K562 (cell line): ENCODE measurements around the gene PEX7. TPM values are rescaled to one million over a fixed set of nuclear protein-coding genes. Genes with fewer than 3 reads are reported as not detected.

Experiments
- ATAC-seq: fragments of 200-7000 bp; cut with Tn5 transposase; 3 replicates; pipeline ENCODE4 v1.9.1; 2020; ENCODE audit warnings: moderate library complexity
- BruUV-seq: library from RNA; stranded (reverse); fragments of 400-500 nt; replicated peaks from 2 replicates; lab custom pipeline; 2021; lab: Mats Ljungman, UMichigan
- CTCF ChIA-PET: fragments of 300-600 bp; formaldehyde crosslinking; extraction: SDS; loops from one replicate; lab custom pipeline; 2021; ENCODE audit warnings: low intra/inter-chr PET ratio; lab: Yijun Ruan, JAX
- POLR2A ChIA-PET: fragments of 300-600, 350-650 bp; sonication (Branson Sonifier 250); formaldehyde crosslinking; extraction: SDS; loops from one replicate; lab custom pipeline; 2021; ENCODE audit warnings: antibody characterized with exemption, inconsistent platforms; lab: Yijun Ruan, JAX
- DNase-seq, 4 experiments: peaks; one replicate each; pipeline versions ENCODE4 v3.0.0 to v3.0.0-alpha.2; 2011 to 2018; ENCODE audit warnings: low spot score in 3 of 4, mixed read lengths in 3 of 4; ENCODE audit errors: extremely low read depth in 1 of 4
- FAIRE-seq: peaks from 2 replicates; lab custom pipeline; 2011; peaks lifted over from hg19 to GRCh38; lab: Jason Lieb, UNC
- H2AFZ ChIP-seq: 2 replicates; pipeline ENCODE4 v1.6.0; 2011; ENCODE audit warnings: low read depth, low read length, control low read depth, inconsistent platforms
- H3K27ac ChIP-seq: fragments of 200-600 bp; 3 replicates; pipeline ENCODE4 v1.8.0; 2011; ENCODE audit warnings: low read depth, mild to moderate bottlenecking, control low read depth, inconsistent platforms, low read length, moderate library complexity, mixed read lengths; ENCODE audit errors: extremely low read depth
- H3K27me3 ChIP-seq, 2 experiments: fragments of 300-600 bp in 1 of 2; 2 replicates in 1 of 2; 3 replicates in 1 of 2; pipeline versions ENCODE4 v1.6.0 to v1.8.0; 2011; ENCODE audit warnings: inconsistent platforms in 2 of 2, low read length in 2 of 2, mild to moderate bottlenecking in 1 of 2, mixed read lengths in 1 of 2, moderate library complexity in 1 of 2; ENCODE audit not compliant: control insufficient read depth in 2 of 2, insufficient read depth in 2 of 2
- H3K36me3 ChIP-seq: fragments of 300-600 bp; 3 replicates; pipeline ENCODE4 v1.8.0; 2011; ENCODE audit warnings: mild to moderate bottlenecking, low read length, inconsistent platforms; ENCODE audit not compliant: control insufficient read depth, insufficient read depth
- H3K4me1 ChIP-seq, 2 experiments: fragments of 200-600 bp in 1 of 2; replicated peaks in 1 of 2; 2 replicates in 1 of 2; 3 replicates in 1 of 2; pipeline versions ENCODE4 v1.5.1 to v1.8.0; 2011; ENCODE audit warnings: inconsistent platforms in 2 of 2, low read length in 2 of 2, mild to moderate bottlenecking in 1 of 2, mixed read lengths in 1 of 2, moderate library complexity in 1 of 2; ENCODE audit not compliant: control insufficient read depth in 2 of 2, insufficient read depth in 2 of 2
- H3K4me2 ChIP-seq: 2 replicates; pipeline ENCODE4 v1.6.1; 2011; ENCODE audit warnings: low read length, control low read depth, inconsistent platforms, mixed read lengths; ENCODE audit not compliant: insufficient read depth
- H3K4me3 ChIP-seq: fragments of 200-600 bp; sonication (generic), shearing (Covaris generic); 2 replicates; pipeline ENCODE4 v1.5.1; 2016; ENCODE audit warnings: control low read depth, inconsistent platforms
- H3K79me2 ChIP-seq: fragments of 200-600 bp; 3 replicates; pipeline ENCODE4 v1.8.0; 2011; ENCODE audit warnings: low read length, inconsistent platforms; ENCODE audit not compliant: control insufficient read depth, insufficient read depth
- H3K9ac ChIP-seq, 2 experiments: 2 replicates each; pipeline versions ENCODE4 v1.6.0 to v1.6.1; 2011; ENCODE audit warnings: low read depth in 2 of 2, low read length in 2 of 2, control low read depth in 1 of 2, inconsistent platforms in 1 of 2, mild to moderate bottlenecking in 1 of 2, mixed read lengths in 1 of 2; ENCODE audit not compliant: insufficient read depth in 1 of 2
- H3K9me1 ChIP-seq: one replicate; pipeline ENCODE4 v1.6.0; 2011; ENCODE audit warnings: inconsistent platforms, mild to moderate bottlenecking, low read length, moderate library complexity; ENCODE audit not compliant: control insufficient read depth, insufficient read depth
- H3K9me3 ChIP-seq: replicated peaks from 2 replicates; pipeline ENCODE4 v1.5.1; 2011; ENCODE audit warnings: low read depth, low read length, inconsistent platforms; ENCODE audit not compliant: control insufficient read depth, insufficient read depth
- H4K20me1 ChIP-seq: replicated peaks from 2 replicates; pipeline ENCODE4 v1.6.1; 2011; ENCODE audit warnings: low read length, inconsistent platforms, mixed read lengths; ENCODE audit not compliant: control insufficient read depth, insufficient read depth
- ZBTB40 ChIP-seq, 2 experiments: fragments of 450-650 bp in 1 of 2; sonication (generic) in 1 of 2; formaldehyde crosslinking in 1 of 2; IDR thresholded peaks; 2 replicates each; pipeline versions ENCODE4 v1.7.1 to v1.9.0; 2016 to 2022; ENCODE audit warnings: inconsistent platforms in 1 of 2, mild to moderate bottlenecking in 1 of 2, missing genetic modification reagents in 1 of 2
- ZNF197 ChIP-seq: fragments of 200-800 bp; sonication (Bioruptor generic); IDR thresholded peaks from 2 replicates; pipeline ENCODE4 v1.6.1; 2016; ENCODE audit warnings: low read depth, missing genetic modification characterization, missing compliant biosample characterization
- WGBS: fragments of 100-300 bp; shearing (Covaris generic); methylation state at CpG from one replicate; pipeline ENCODE4 v1.1.6; 2016; ENCODE audit warnings: low coverage, mixed read lengths; ENCODE audit not compliant: insufficient coverage; ENCODE audit errors: missing lambda C conversion rate; 5-methylcytosine and 5-hydroxymethylcytosine counted together
- in situ Hi-C: fragments of 300-500 bp; cut with MboI; formaldehyde crosslinking; loops from 4 replicates; pipeline ENCODE4 v1.15.0; 2018; ENCODE audit warnings: inconsistent platforms, mixed read lengths
- intact Hi-C: fragments of 100-400 bp; cut with micrococcal nuclease; formaldehyde crosslinking; loops from 2 replicates; pipeline ENCODE4 v1.14.2; 2022
- polyA plus RNA-seq, 8 experiments: library from polyadenylated mRNA; depleted of rRNA in 4 of 8; stranded (reverse) in 5 of 8; unstranded in 3 of 8; fragments of >200 nt; fragmentation: Nextera tagmentation in 2 of 8; fragmentation: Illumina TruSeq in 1 of 8; extraction: Ambion mirVana in 2 of 8; extraction: Trizol in 1 of 8; gene quantifications; 2 replicates each; pipeline versions ENCODE4 v1.2.1 to v1.2.3, GENCODE V29; 2011 to 2014; ENCODE audit warnings: inconsistent platforms in 1 of 8, missing spikeins in 1 of 8
- total RNA-seq, 7 experiments: library from RNA; depleted of rRNA in 6 of 7; stranded (reverse); fragments of >200 nt in 6 of 7; fragmentation: Illumina TruSeq in 2 of 7; extraction: Trizol in 2 of 7; gene quantifications; 2 replicates each; pipeline versions ENCODE4 v1.2.1 to v1.2.3, GENCODE V29; 2011 to 2021; ENCODE audit warnings: low replicate concordance in 1 of 7

Gene PEX7
- total and polyA plus RNA-seq, 9 of the 15 experiments (the other 6 are each of a cell fraction or from before 2014, with no cell fraction given), result 1.6 to 12.9 (median 9.1) TPM

GRCh38 chr6:136843210-136843609 lies 20.8 kb downstream of the PEX7 start:
- Histone ChIP-seq H3K9me1 (no peaks in the 10 kb centered on the region), H3K79me2 (no peaks in the 10 kb centered on the region), H3K4me2 (no peak overlapping the region), H3K4me3 (no peak overlapping the region), H3K27me3 (no peaks in the 10 kb centered on the region), H3K36me3 (no peaks in the 10 kb centered on the region), H3K9me3 (no peaks in the 10 kb centered on the region), H3K27ac (no peak overlapping the region), H2AFZ (no peak overlapping the region), H4K20me1 (no peaks in the 10 kb centered on the region), H3K4me1 (no peaks in the 10 kb centered on the region), H3K9ac (no peak overlapping the region)
- no peak for ATAC-seq
- POLR2A ChIA-PET, result no interaction called here
- DNase-seq, result no peak
- intact Hi-C loops, result loop anchor here (10.0 kb wide), 1 partner anchor 802 kb away; no protein-coding TSS in a partner anchor
- TF ChIP-seq ZBTB40 (IDR thresholded peaks at IDR 0.05) (peak; percentile 61), ZBTB40 (CRISPR knock-in tag; IDR thresholded peaks at IDR 0.05) (no peak), ZNF197 (CRISPR knock-in tag) (no peak)
- no TSS peak for BruUV-seq
- CTCF ChIA-PET, result no interaction called here
- WGBS, result 61% methylated on average over 3 of the region's 3 CpGs
- in situ Hi-C loops, result loop anchor here (25.0 kb wide), 1 partner anchor 794 kb away; no protein-coding TSS in a partner anchor
- no peak for FAIRE-seq
